Measurements from ENCODE around the gene ZGPAT. TPM values are rescaled to one million over a fixed set of nuclear protein-coding genes. Genes with fewer than 3 reads are reported as not detected.

The ZGPAT gene
- total RNA-seq, 1 donor from 2014 or later, result 23.8 TPM

DNA sequence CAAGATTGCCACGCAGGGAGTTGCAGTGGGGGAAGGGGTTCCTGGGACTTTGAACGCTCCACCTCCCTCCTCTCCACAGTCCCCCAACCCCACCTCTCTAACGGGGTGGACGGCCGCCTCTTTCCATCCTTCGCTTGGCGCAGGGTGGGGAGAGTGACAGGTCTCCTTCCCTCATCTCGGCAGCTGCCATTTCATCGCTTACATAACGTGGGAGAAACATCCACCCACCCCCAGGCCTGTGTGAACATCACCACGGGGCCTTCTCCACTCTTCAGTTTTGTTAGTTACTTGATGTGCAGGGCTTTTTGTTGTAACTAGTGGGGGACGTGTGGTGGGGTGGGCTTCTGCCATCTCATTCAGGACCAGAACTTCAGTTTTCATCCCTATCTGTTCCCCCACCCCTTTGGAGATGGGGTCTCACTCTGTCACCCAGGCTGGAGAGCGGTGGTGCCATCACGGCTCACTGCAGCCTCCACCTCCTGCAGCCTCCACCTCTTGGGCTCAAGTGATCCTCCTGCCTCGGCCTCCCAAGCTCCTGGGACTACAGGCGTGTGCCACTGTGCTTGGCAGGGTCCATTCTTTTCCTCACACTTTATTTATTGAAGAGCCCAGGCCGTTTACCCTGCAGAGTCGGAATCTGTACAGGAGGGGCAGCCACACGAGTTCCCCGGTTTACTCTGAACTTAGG lies 32.0 kb upstream of the ZGPAT start:
- intact Hi-C loops (cut with DNase I), result no loop called here
- DNase-seq (ENCODE audit: low spot score) (no peak), ATAC-seq (no peak)

DNA sequence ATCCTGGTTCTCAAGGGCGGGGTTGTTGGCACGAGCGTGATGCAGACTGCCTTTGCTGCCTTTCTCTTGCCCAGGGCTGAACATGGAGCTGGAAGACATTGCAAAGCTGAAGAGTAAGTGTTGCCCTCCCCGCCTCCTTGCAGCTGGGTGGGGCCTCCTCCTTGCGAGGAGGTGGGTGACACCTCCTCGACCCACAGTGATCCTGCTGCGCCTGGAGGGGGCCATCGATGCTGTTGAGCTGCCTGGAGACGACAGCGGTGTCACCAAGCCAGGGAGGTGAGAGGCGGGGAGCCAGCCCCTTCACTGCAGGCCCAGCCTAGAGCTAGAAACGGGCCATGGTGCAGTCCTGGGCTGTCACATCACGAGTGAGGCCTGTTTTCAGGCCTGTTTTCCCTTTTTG lies 29.8 kb upstream of the ZGPAT start:
- intact Hi-C loops (cut with DNase I), result no loop called here
- DNase-seq (ENCODE audit: low spot score), result no peak
- ATAC-seq, result no peak

DNA sequence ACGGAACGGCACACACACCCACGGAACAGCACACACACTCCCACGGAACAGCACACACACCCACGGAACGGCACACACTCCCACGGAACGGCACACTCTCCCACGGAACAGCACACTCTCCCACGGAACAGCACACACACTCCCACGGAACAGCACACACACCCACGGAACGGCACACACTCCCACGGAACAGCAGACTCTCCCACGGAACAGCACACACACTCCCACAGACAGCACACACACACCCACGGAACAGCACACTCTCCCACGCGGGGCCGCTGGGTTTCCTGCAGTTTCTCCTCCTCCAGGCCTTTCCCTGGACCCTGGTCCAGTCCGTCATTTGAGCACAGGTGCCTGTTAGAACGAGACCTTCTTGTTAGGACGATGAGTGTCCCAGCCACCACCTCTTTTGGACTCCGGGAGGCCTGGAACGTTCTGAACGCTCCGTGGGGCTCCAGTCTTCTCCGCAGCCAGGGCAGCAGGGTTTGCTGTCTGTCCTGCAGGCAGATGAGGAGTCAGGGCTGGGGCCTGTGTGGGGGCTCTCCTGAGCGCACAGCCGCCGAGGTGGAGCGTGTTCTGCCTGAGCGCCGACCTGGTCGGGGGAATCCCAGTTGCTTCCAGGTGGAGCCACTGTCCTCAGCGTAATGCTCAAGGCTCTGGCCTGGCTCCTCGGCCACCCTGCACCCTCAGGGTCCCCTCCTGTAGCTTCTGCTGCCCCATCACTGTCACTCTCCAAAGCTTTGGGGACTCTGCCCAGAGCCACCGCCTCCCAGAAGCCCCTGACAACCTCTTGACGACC lies 29.0 kb upstream of the ZGPAT start:
- DNase-seq (ENCODE audit: low spot score) (no peak), ATAC-seq (no peak)
- intact Hi-C loops (cut with DNase I), result no loop called here

DNA sequence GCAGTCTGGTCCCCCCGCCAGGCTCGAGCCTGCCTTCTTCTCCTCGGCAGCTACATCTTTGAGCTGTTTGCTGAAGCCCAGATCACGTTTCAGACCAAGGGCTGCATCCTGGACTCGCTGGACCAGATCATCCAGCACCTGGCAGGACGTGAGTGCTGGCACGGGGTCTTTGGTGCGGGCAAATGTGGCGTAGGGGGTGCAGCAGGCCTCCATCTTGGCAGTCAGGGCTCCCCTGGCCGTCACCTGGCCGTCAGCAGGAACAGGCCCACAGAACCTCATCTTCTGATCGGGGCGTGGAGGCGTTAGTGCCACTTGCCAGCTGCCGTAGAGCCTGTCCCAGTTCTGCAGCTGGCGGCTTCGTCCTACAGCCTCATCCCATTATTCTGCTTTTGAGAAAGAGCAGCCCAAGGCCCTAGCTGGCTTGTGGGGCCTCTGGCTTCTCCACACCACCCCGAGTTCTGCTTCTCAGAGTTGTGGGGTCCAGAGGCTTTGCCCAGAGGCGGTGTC lies 28.0 kb upstream of the ZGPAT start:
- ATAC-seq (no peak), DNase-seq (ENCODE audit: low spot score) (no peak)
- intact Hi-C loops (cut with DNase I), result no loop called here

DNA sequence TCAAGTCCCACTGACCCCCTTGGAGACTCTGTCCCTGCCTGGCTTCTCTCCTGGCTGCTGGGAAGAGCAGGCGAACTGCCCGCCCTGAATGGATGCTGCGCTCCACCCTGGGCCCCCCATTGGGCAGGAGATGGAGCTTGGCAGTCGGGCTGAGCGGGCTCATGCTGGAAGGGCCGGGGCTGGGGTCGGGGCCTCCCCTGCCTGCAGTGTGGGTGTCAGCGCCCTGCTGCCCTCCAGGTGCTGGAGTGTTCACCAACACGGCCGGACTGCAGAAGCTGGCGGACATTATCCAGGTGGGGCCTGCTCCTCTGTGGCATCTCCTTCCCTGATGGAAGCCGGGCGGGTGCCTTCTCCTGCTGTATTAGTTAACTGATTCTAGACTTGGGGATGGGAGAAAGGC lies 27.4 kb upstream of the ZGPAT start:
- intact Hi-C loops (cut with DNase I), result no loop called here
- DNase-seq (ENCODE audit: low spot score) (no peak), ATAC-seq (no peak)

DNA sequence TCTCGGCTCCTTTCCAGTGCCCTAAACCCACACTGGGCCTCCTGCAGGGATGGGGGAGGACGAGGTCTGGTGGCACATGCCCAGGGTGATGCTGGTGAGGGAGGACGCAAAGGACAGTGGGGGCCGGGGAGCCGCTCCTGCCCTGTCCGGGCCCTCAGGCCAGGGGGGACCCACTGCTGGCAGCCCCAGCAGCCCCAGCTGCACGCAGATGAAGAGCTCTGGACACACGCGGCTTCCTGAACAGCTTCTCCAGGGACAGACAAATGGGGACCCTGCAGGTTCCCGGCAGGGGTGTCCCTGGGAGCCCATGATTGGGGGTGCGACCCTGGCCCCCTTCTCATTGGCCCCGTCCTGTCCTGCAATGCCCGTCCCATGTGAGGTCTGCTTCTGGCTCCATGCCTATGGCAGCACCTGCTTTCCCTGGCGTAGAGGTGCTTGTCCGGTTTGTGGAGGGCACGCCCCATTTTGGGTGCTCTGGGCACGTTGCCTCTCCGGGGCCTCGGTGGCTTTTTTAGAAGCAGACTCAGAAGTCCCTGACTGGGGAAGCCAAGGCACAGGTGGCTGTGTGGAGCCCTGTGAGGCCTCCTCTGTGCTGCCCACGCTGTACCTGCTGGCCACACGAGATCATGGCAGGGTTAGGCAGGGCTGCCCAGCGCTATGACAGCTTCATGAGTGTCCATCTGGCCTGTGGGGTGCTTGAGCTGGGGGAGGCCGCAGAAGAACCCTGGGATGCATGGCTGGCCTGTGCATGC lies 26.8 kb upstream of the ZGPAT start:
- ATAC-seq (no peak), DNase-seq (ENCODE audit: low spot score) (no peak)
- intact Hi-C loops (cut with DNase I), result no loop called here

DNA sequence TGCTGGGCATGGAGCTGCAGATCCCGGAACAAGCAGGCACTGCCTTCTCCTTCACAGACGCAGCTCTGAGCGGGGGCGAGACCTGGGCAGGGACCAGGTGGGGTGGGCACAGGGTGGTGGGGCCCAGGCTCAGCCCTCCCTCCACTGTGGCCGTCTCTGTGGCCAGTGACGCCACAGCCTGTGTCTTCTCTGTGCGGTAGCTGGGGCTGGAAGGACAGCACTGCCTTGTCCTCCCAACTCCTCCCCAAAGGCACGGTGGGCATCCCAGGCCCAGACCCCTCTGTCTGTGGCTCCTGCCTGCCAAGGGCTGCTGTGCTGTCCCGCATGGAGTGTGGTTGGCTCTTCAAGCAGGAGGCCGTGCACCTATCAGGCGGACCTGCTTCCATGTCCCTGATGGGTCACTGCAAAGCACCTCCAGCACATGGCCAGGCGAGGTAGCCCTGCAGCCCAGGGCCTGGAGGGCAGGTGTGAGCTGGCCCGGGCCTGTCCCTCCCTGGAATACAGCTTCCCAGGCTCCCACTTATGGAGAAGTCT lies 26.2 kb upstream of the ZGPAT start:
- DNase-seq (ENCODE audit: low spot score), result no peak
- intact Hi-C loops (cut with DNase I), result no loop called here
- no peak for ATAC-seq

DNA sequence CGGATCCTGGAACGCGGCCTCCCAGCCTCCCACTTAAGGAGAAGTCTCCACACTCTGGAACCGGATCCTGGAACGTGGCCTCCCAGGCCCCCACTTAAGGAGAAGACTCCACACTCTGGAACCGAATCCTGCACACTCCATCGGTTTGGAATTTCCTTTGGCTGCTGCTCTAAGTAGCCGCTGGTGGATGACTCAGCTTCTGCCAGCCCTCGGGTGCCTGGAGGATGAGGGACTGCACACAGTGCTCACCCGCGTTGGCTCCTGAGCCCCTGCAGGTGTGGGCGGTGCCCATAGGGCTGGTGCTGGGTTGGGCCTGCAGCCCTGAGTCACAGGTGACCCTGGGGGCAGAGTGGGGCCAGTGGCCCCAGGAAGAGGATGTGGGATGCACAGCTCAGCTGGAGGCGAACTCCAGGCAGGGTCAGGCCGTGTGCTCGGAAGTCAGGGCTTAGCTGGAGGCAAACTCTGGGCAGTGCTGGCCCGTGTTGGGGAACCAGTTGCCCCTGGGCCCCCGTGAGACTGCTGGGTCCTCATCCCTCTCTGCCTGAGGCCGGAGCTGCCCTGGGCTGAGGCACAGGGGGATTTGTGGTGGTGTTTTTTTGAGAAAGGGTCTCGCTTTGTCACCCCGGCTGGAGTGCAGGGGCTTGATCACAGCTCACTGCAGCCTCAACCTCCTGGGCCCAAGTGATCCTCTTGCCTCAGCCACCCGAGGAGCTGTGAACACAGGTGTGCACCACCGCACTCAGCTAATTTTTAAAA lies 25.3 kb upstream of the ZGPAT start:
- ATAC-seq, result peak; percentile 35
- DNase-seq (ENCODE audit: low spot score), result no peak
- intact Hi-C loops (cut with DNase I), result no loop called here

DNA sequence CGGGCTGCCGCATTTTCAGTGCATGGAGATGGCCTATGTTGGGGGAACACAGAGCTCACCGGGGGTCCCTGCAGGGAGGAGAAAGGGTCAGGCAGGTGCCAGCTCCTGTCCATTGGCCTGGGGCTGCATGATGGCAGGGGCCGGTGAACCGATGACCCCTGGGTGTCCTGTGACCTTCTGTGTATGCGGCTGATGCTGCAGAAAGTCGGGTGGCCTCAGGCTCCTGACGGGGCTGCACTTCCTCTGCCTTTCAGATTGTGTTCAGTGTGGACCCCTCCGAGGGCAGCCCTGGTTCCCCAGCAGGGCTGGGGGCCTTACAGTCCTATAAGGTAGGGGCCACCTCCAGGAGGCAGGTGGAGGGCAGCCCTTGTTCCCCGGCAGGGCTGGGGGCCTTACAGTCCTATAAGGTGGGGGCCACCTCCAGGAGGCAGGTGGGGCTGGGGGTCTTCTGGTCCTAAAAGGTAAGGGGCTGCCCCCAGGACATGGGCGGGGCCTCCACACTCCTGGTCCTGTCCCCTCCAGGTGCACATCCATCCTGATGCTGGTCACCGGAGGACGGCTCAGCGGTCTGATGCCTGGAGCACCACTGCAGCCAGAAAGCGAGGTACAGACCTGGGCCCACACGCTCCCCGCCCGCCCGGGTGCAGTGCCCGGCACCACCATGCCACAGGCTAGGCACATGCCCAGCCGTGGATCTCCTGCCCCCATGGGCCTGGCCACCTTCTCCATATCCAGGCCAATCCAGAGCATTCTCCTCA lies 22.4 kb upstream of the ZGPAT start:
- DNase-seq (ENCODE audit: low spot score) (no peak), ATAC-seq (no peak)
- intact Hi-C loops (cut with DNase I), result no loop called here

DNA sequence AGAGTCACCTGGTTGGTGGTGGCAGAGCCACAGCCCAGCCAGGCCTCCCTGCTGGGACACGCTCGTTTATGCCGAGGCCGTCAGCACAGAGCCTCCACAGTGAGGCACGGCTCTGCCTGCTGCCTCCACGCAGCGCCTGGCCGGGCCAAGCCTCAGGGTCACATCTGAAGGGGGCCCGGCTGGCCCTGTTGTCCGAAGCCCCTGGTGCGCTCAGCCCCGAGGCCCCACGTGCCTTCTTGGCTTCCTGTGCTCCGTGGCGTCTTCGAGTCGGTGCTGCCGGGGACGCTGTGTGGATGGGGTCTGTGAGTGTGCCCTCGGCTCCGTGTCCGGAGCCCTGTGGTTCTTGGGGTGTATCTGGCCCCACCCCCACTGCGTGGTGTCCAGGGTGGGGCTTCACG lies 21.7 kb upstream of the ZGPAT start:
- intact Hi-C loops (cut with DNase I), result no loop called here
- ATAC-seq (no peak), DNase-seq (ENCODE audit: low spot score) (no peak)

DNA sequence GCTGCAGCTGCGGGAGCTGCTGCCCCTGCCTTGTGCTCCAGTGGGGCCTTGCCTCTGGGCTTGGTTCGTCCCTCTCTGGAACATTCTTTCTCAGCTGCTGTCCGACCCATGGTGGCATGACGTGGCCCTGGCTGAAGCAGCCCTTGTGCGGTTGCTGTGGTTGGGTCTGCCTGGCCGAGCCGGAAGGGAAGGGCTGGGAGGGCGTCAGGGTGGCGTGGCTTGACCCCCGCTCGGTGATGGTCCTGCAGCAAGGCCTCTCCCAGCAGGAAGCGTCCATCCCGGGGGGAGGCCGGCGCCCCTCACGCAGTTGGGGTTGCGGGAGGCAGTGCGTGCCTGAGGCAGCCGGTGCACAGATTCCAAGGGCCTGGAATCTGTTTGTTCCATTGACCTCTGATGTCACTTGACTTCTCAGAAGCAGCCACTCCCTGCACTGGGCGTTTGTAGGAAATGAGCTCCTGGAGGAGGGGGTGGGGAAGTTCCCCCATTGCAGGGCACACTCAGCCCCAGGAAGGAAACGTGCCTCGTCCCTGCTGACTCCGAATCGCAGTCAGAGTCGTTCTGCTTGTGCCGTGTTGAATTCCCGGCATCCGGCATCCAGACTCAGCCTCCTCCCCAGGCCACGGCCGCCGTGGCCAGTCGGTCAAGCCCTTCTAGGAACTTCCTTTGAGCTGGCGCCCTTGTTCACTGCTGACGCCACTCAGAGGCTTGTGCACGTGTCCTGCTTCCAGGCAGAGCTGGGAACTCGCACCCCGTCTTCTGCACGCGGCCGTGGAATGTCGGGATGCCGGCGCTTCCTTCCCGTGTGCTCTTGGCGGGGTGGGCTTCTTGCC lies 21.1 kb upstream of the ZGPAT start:
- ATAC-seq (peak; percentile 77), DNase-seq (ENCODE audit: low spot score) (peak; percentile 91)
- intact Hi-C loops (cut with DNase I), result no loop called here

DNA sequence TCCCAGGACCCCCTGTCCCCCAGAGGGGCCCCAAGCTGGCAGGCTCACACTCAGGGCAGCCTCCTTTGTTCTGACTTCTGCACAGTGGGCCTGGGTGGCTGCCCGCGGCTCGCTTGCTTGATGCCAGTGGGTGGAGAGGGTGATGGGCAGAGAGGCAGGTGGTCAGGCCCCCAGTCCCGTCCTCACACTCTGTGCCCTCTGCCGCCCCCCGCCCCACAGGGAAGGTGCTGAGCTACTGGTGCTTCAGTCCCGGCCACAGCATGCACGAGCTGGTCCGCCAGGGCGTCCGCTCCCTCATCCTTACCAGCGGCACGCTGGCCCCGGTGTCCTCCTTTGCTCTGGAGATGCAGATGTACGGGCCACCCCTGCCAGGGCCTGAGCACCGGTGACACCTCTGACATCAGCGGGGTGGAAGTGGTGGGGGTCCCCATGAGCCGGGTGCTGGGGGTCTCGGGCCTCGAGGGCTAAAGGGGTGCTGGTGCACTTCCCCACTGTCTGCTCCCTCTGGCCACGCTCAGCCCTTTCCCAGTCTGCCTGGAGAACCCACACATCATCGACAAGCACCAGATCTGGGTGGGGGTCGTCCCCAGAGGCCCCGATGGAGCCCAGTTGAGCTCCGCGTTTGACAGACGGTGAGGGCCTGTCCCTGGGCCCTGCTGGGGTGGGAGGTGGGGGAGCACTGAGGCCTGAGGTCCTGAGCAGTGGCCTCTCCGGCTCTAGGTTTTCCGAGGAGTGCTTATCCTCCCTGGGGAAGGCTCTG lies 20.2 kb upstream of the ZGPAT start:
- peak; percentile 0 for ATAC-seq
- no peak for DNase-seq (ENCODE audit: low spot score)
- intact Hi-C loops (cut with DNase I), result no loop called here

DNA sequence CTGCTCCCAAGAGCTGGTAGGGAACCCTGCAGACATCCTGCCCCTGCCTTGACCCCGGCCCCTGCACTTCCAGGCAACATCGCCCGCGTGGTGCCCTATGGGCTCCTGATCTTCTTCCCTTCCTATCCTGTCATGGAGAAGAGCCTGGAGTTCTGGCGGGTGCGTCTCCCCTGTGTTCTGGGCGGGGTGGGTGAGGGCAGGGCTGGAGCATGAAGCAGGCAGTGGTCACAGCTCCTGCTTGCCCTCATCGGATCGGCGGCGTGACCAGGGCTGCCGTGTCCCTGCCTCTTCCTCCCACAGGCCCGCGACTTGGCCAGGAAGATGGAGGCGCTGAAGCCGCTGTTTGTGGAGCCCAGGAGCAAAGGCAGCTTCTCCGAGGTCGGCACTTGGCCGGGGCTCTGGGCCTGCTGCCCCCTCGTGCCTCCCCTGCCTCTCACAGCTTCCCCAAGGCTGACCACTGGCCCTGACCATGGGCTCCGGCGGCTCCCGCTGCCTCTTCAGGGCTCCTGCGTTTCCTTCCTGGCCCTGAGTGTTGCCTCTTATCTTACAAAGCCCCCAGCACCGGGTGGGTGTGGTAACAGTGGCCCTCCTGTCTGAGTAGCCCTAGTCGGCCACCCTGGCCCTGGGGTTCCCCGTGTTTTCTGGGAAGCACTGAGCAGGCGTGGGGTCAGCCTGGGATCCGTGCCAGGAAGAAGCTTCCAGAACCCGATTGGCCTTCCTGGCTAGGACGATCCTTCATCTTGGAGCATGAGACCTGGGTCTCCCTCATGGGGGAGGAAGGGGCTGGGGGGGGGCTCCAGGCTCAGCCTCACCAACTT lies 19.4 kb upstream of the ZGPAT start:
- DNase-seq (ENCODE audit: low spot score), result no peak
- intact Hi-C loops (cut with DNase I), result no loop called here
- no peak for ATAC-seq

DNA sequence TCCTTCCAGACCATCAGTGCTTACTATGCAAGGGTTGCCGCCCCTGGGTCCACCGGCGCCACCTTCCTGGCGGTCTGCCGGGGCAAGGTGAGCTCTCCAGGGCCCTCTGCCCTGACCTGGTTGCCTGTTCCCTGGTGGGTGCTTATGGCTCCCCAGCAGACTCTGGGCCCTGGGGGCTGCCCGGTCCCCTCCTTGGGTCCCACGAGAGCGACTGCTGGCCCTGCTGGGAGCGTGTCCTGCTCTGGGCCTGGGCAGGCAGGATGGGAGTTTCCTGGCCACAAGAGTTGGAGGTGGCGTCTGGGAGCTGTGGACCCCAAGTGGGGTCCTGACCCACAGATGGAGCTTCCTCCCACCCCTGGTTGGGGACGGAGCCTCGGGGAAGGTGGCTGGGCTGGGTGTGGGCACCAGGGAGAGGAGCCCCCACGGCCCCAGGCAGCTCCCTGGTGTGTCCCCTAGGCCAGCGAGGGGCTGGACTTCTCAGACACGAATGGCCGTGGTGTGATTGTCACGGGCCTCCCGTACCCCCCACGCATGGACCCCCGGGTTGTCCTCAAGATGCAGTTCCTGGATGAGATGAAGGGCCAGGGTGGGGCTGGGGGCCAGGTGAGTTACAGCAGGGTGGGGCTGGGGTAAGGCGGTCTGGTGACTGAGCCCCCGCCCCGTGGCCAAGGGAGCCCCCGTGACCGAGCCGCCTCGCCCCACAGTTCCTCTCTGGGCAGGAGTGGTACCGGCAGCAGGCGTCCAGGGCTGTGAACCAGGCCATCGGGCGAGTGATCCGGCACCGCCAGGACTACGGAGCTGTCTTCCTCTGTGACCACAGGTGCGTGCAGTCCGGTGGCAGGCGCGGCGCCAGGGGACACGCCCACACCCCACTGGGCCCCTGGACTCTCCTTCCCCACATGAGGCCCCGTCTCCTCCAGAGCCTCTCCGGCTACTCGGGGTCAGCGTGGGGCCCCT lies 18.5 kb upstream of the ZGPAT start:
- ATAC-seq (no peak), DNase-seq (ENCODE audit: low spot score) (peak; percentile 75)
- intact Hi-C loops (cut with DNase I), result no loop called here
